GM12892 (cell line): ENCODE measurements around the gene CNOT4.
"Not testable (repeated sequence)": the region's sequence is repeated elsewhere in the genome, so short reads cannot be mapped to it uniquely, and the experiment has no call there.

Source experiments
- DNase-seq: peaks from one replicate; pipeline ENCODE4 v3.0.0; 2011; ENCODE audit not compliant: insufficient read length
- FAIRE-seq: peaks from 2 replicates; lab custom pipeline; 2011; peaks lifted over from hg19 to GRCh38; lab: Jason Lieb, UNC
- POLR2A ChIP-seq: IDR thresholded peaks from 2 replicates; pipeline ENCODE4 v1.6.1; 2011; ENCODE audit warnings: low read depth, low read length, control low read depth
- POLR2AphosphoS5 ChIP-seq: IDR thresholded peaks from 2 replicates; pipeline ENCODE4 v1.6.1; 2011; ENCODE audit warnings: low read depth, low read length, control low read depth
- TAF1 ChIP-seq: IDR thresholded peaks from 2 replicates; pipeline ENCODE4 v1.6.1; 2011; ENCODE audit warnings: low read depth, mild to moderate bottlenecking, control low read depth, low read length, borderline replicate concordance

The CNOT4 gene

GRCh38 chr7:135326636-135327280 is 183.1 kb downstream of the CNOT4 start:
- FAIRE-seq = no peak
- TF ChIP-seq POLR2AphosphoS5 (no peak), TAF1 (no peak), POLR2A (no peak)
- DNase-seq = no peak

- no peak for DNase-seq
- FAIRE-seq = no peak
These were observed 187.1 kb downstream of the CNOT4 start for GRCh38 chr7:135322571-135323340.

GRCh38 chr7:135321556-135321955 is 188.3 kb downstream of the CNOT4 start:
- FAIRE-seq (no peak), DNase-seq (no peak)
- TF ChIP-seq POLR2AphosphoS5 = no peak
- TF ChIP-seq POLR2A = no peak
- TF ChIP-seq TAF1 = no peak

More at GRCh38 chr7:135322571-135323340, 187.1 kb downstream of the CNOT4 start:
- TF ChIP-seq POLR2A (no peak), TAF1 (no peak), POLR2AphosphoS5 (no peak)

- FAIRE-seq, DNase-seq: not testable (repeated sequence)
These were observed 188.9 kb downstream of the CNOT4 start for GRCh38 chr7:135320953-135321352.

- DNase-seq (no peak), FAIRE-seq (no peak)
- TF ChIP-seq TAF1 = no peak
These were observed 189.6 kb downstream of the CNOT4 start for GRCh38 chr7:135320268-135320667.

GRCh38 chr7:135317676-135318325 is 192.1 kb downstream of the CNOT4 start:
- TF ChIP-seq POLR2AphosphoS5 (no peak), TAF1 (no peak), POLR2A (no peak)
- DNase-seq (no peak), FAIRE-seq (no peak)

GRCh38 chr7:135316648-135317313 is 193.1 kb downstream of the CNOT4 start:
- no peak for FAIRE-seq
- DNase-seq = no peak
- TF ChIP-seq TAF1 (no peak), POLR2AphosphoS5 (no peak), POLR2A (no peak)

- FAIRE-seq (no peak), DNase-seq (no peak)
- no peak for TF ChIP-seq TAF1
- no peak for TF ChIP-seq POLR2A
- no peak for TF ChIP-seq POLR2AphosphoS5
These were observed 195.9 kb downstream of the CNOT4 start for GRCh38 chr7:135313971-135314370.
